B cell (primary cell): ENCODE data around the gene TEKT5.

ENCODE experiments used
- EZH2 ChIP-seq: IDR thresholded peaks from 2 replicates; pipeline ENCODE4 v1.6.1; 2012; ENCODE audit warnings: borderline replicate concordance, low read depth, mild to moderate bottlenecking, moderate library complexity, low read length; ENCODE audit not compliant: insufficient read depth, poor library complexity, severe bottlenecking
- TF ChIP-seq, protein P1 (sequence below): fragments of 200-600 bp; IDR thresholded peaks from one replicate; pipeline ENCODE4 v1.8.0; 2022; ENCODE audit warnings: antibody characterized with exemption, mild to moderate bottlenecking

DNA sequence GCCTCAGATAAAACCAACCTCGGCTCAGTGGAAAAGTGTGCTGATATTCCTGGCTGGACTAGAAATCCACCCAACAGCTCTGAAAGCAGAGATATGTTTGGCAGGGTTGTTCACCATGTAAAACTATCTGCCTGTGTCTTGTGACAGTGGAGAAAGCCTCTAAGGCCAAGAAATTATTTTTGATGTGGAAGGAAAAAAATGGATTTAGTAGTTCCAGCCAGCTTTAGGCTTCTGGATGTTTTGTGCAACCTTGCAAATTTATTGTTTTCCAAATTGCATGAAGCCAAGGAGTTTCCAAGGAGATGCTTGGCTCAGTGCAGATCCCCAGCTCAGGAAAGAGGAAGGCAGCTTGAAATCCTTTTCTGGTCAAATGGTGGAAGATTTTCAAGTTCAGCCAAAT lies 31.6 kb downstream of the TEKT5 start:
- TF ChIP-seq, protein P1, sequence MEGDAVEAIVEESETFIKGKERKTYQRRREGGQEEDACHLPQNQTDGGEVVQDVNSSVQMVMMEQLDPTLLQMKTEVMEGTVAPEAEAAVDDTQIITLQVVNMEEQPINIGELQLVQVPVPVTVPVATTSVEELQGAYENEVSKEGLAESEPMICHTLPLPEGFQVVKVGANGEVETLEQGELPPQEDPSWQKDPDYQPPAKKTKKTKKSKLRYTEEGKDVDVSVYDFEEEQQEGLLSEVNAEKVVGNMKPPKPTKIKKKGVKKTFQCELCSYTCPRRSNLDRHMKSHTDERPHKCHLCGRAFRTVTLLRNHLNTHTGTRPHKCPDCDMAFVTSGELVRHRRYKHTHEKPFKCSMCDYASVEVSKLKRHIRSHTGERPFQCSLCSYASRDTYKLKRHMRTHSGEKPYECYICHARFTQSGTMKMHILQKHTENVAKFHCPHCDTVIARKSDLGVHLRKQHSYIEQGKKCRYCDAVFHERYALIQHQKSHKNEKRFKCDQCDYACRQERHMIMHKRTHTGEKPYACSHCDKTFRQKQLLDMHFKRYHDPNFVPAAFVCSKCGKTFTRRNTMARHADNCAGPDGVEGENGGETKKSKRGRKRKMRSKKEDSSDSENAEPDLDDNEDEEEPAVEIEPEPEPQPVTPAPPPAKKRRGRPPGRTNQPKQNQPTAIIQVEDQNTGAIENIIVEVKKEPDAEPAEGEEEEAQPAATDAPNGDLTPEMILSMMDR: no peak
- no peak for TF ChIP-seq EZH2
